T-helper 1 cell treated with Interleukin-12 subunit alpha and Interleukin-12 subunit beta and Interleukin-4 antibody, amounts not matched to agents 30 μg/mL and 1 μg/mL, for 36 hours (primary cell): ENCODE measurements around the gene SEC61A2.

Experiments used
- H3K27ac Mint-ChIP-seq: one replicate; pipeline ENCODE4 v1.8.0; 2021; ENCODE audit warnings: mild to moderate bottlenecking, mixed read lengths
- H3K27me3 Mint-ChIP-seq: one replicate; pipeline ENCODE4 v1.8.0; 2021; ENCODE audit warnings: low read depth, mixed read lengths
- H3K36me3 Mint-ChIP-seq: one replicate; pipeline ENCODE4 v1.8.0; 2021; ENCODE audit warnings: low read depth, mixed read lengths
- H3K4me1 Mint-ChIP-seq: one replicate; pipeline ENCODE4 v1.8.0; 2021; ENCODE audit warnings: low read depth, mixed read lengths
- H3K4me3 Mint-ChIP-seq: one replicate; pipeline ENCODE4 v1.8.0; 2021; ENCODE audit warnings: mild to moderate bottlenecking, moderate library complexity, mixed read lengths
- H3K9me3 Mint-ChIP-seq: one replicate; pipeline ENCODE4 v1.8.0; 2021; ENCODE audit warnings: mixed read lengths

The SEC61A2 gene

GRCh38 chr10:12179606-12180170, 50.2 kb downstream of the SEC61A2 start:
- H3K36me3 Mint-ChIP-seq = peaks cover 32% of the 10 kb centered on the region
- H3K27me3 Mint-ChIP-seq = no peaks in the 10 kb centered on the region
- no peak overlapping the region for H3K4me3 Mint-ChIP-seq
- H3K27ac Mint-ChIP-seq = peak overlapping the region; percentile 60
- peaks cover 29% of the 10 kb centered on the region for H3K4me1 Mint-ChIP-seq
- no peaks in the 10 kb centered on the region for H3K9me3 Mint-ChIP-seq

GRCh38 chr10:12180221-12180974, 50.9 kb downstream of the SEC61A2 start:
- Mint-ChIP-seq H3K27me3 (no peaks in the 10 kb centered on the region), H3K4me3 (no peak overlapping the region), H3K9me3 (no peaks in the 10 kb centered on the region), H3K4me1 (peaks cover 29% of the 10 kb centered on the region), H3K36me3 (peaks cover 38% of the 10 kb centered on the region), H3K27ac (peak overlapping the region; percentile 89)

GRCh38 chr10:12181065-12181775, 51.7 kb downstream of the SEC61A2 start:
- peaks cover 39% of the 10 kb centered on the region for H3K36me3 Mint-ChIP-seq

GRCh38 chr10:12184165-12184564, 54.7 kb downstream of the SEC61A2 start:
- no peaks in the 10 kb centered on the region for H3K27me3 Mint-ChIP-seq
- no peaks in the 10 kb centered on the region for H3K9me3 Mint-ChIP-seq
- no peak overlapping the region for H3K4me3 Mint-ChIP-seq
- H3K4me1 Mint-ChIP-seq = peaks cover 39% of the 10 kb centered on the region
- H3K36me3 Mint-ChIP-seq = peaks cover 44% of the 10 kb centered on the region
- no peak overlapping the region for H3K27ac Mint-ChIP-seq

More at GRCh38 chr10:12181065-12181775, 51.7 kb downstream of the SEC61A2 start:
- Mint-ChIP-seq H3K27ac (peak overlapping the region; percentile 89), H3K9me3 (no peaks in the 10 kb centered on the region), H3K4me3 (peak overlapping the region; percentile 23), H3K4me1 (peaks cover 34% of the 10 kb centered on the region), H3K27me3 (no peaks in the 10 kb centered on the region)

- Mint-ChIP-seq H3K27ac (no peak overlapping the region), H3K27me3 (no peaks in the 10 kb centered on the region), H3K9me3 (no peaks in the 10 kb centered on the region), H3K4me1 (peaks cover 28% of the 10 kb centered on the region), H3K36me3 (peaks cover 39% of the 10 kb centered on the region), H3K4me3 (no peak overlapping the region)
These were observed 56.8 kb downstream of the SEC61A2 start for GRCh38 chr10:12186323-12186722.

GRCh38 chr10:12187321-12187905, 57.9 kb downstream of the SEC61A2 start:
- H3K36me3 Mint-ChIP-seq = peaks cover 39% of the 10 kb centered on the region
- H3K9me3 Mint-ChIP-seq = no peaks in the 10 kb centered on the region
- H3K4me1 Mint-ChIP-seq = peaks cover 30% of the 10 kb centered on the region
- H3K27me3 Mint-ChIP-seq = no peaks in the 10 kb centered on the region
- H3K27ac Mint-ChIP-seq = peak overlapping the region; percentile 50
- no peak overlapping the region for H3K4me3 Mint-ChIP-seq

- Mint-ChIP-seq H3K4me3 (no peak overlapping the region), H3K27me3 (no peaks in the 10 kb centered on the region), H3K27ac (no peak overlapping the region), H3K36me3 (peaks cover 36% of the 10 kb centered on the region), H3K4me1 (peaks cover 36% of the 10 kb centered on the region), H3K9me3 (no peaks in the 10 kb centered on the region)
These were observed 59.2 kb downstream of the SEC61A2 start for GRCh38 chr10:12188656-12189055.

- Mint-ChIP-seq H3K36me3 (peaks cover 39% of the 10 kb centered on the region), H3K9me3 (no peaks in the 10 kb centered on the region), H3K27me3 (no peaks in the 10 kb centered on the region), H3K27ac (no peak overlapping the region), H3K4me3 (no peak overlapping the region), H3K4me1 (peaks cover 39% of the 10 kb centered on the region)
These were observed 59.9 kb downstream of the SEC61A2 start for GRCh38 chr10:12189426-12189825.

GRCh38 chr10:12191715-12192114, 62.2 kb downstream of the SEC61A2 start:
- Mint-ChIP-seq H3K27me3 (no peaks in the 10 kb centered on the region), H3K4me3 (no peak overlapping the region)

GRCh38 chr10:12193193-12193592, 63.7 kb downstream of the SEC61A2 start:
- Mint-ChIP-seq H3K4me3 (peak overlapping the region; percentile 36), H3K36me3 (peaks cover 27% of the 10 kb centered on the region), H3K27ac (peak overlapping the region; percentile 38), H3K4me1 (peaks cover 40% of the 10 kb centered on the region), H3K27me3 (no peaks in the 10 kb centered on the region), H3K9me3 (no peaks in the 10 kb centered on the region)

More at GRCh38 chr10:12191715-12192114, 62.2 kb downstream of the SEC61A2 start:
- no peak overlapping the region for H3K27ac Mint-ChIP-seq
- H3K36me3 Mint-ChIP-seq = peaks cover 38% of the 10 kb centered on the region
- no peaks in the 10 kb centered on the region for H3K9me3 Mint-ChIP-seq
- H3K4me1 Mint-ChIP-seq = peaks cover 39% of the 10 kb centered on the region

- Mint-ChIP-seq H3K4me1 (peaks cover 49% of the 10 kb centered on the region), H3K36me3 (peaks cover 35% of the 10 kb centered on the region), H3K27ac (peak overlapping the region; percentile 97), H3K9me3 (no peaks in the 10 kb centered on the region), H3K4me3 (peak overlapping the region; percentile 95), H3K27me3 (no peaks in the 10 kb centered on the region)
These were observed 65.3 kb downstream of the SEC61A2 start for GRCh38 chr10:12194752-12195271.

GRCh38 chr10:12195281-12195602, 65.8 kb downstream of the SEC61A2 start:
- no peaks in the 10 kb centered on the region for H3K9me3 Mint-ChIP-seq

GRCh38 chr10:12195603-12196506, 66.4 kb downstream of the SEC61A2 start, which contains the start of the genes CDC123 and NUDT5:
TSS of gene CDC123 (plus strand) at chr10:12196188. CDS start at chr10:12196246, 58 bp downstream.
TSS of gene NUDT5 (minus strand) at chr10:12195891. CDS start at chr10:12186291, 9,600 bp downstream.
- H3K4me3 Mint-ChIP-seq = peak within 1 kb of the TSS; percentile 95
- H3K27ac Mint-ChIP-seq = peak within 1 kb of the TSS; percentile 97
- H3K27me3 Mint-ChIP-seq = no peaks in the 10 kb centered on the region
- H3K36me3 Mint-ChIP-seq = peaks cover 36% of the 10 kb centered on the region
- no peaks in the 10 kb centered on the region for H3K9me3 Mint-ChIP-seq
- H3K4me1 Mint-ChIP-seq = peaks cover 44% of the 10 kb centered on the region

More at GRCh38 chr10:12195281-12195602, 65.8 kb downstream of the SEC61A2 start:
- peaks cover 45% of the 10 kb centered on the region for H3K4me1 Mint-ChIP-seq
- peak overlapping the region; percentile 95 for H3K4me3 Mint-ChIP-seq
- no peaks in the 10 kb centered on the region for H3K27me3 Mint-ChIP-seq
- H3K36me3 Mint-ChIP-seq = peaks cover 35% of the 10 kb centered on the region
- peak overlapping the region; percentile 97 for H3K27ac Mint-ChIP-seq
